Measurements from ENCODE around the gene ZNF3.
A peak's percentile ranks its signal among the peaks of the same experiment; 100 is the strongest.

The ZNF3 gene

GRCh38 chr7:100109521-100110163 lies 28.1 kb upstream of the ZNF3 start:
- no peak for DNase-seq (ENCODE audit: low spot score)

GRCh38 chr7:100107890-100108289 lies 26.4 kb upstream of the ZNF3 start:
- no peak for DNase-seq (ENCODE audit: low spot score)

- no peak for DNase-seq (ENCODE audit: low spot score)
Observed at GRCh38 chr7:100107125-100107737, 25.7 kb upstream of the ZNF3 start.

GRCh38 chr7:100106633-100107032 lies 25.1 kb upstream of the ZNF3 start:
- no peak for DNase-seq (ENCODE audit: low spot score)

GRCh38 chr7:100105534-100105933 lies 24.0 kb upstream of the ZNF3 start:
- no peak for DNase-seq (ENCODE audit: low spot score)

GRCh38 chr7:100102950-100103840 lies 21.7 kb upstream of the ZNF3 start:
- DNase-seq (ENCODE audit: low spot score): no peak

GRCh38 chr7:100101016-100101862 lies 19.7 kb upstream of the ZNF3 start, which contains the start of the genes AP4M1 and MCM7:
TSS of gene AP4M1 (plus strand) at chr7:100101643. CDS start at chr7:100101715, 72 bp downstream.
TSS of gene MCM7 (minus strand) at chr7:100101397. CDS start at chr7:100101294, 103 bp downstream.
- peak; percentile 98 for DNase-seq (ENCODE audit: low spot score)

GRCh38 chr7:100100420-100101015 lies 19.0 kb upstream of the ZNF3 start:
- DNase-seq (ENCODE audit: low spot score): peak; percentile 89

GRCh38 chr7:100099452-100099851 lies 17.9 kb upstream of the ZNF3 start:
- DNase-seq (ENCODE audit: low spot score): no peak

GRCh38 chr7:100098913-100099312 lies 17.4 kb upstream of the ZNF3 start:
- DNase-seq (ENCODE audit: low spot score): no peak

GRCh38 chr7:100095704-100096103 lies 14.2 kb upstream of the ZNF3 start:
- no peak for DNase-seq (ENCODE audit: low spot score)

- no peak for DNase-seq (ENCODE audit: low spot score)
Observed at GRCh38 chr7:100095289-100095688, 13.8 kb upstream of the ZNF3 start.

GRCh38 chr7:100093925-100094486 lies 12.5 kb upstream of the ZNF3 start:
- no peak for DNase-seq (ENCODE audit: low spot score)

- no peak for DNase-seq (ENCODE audit: low spot score)
Observed at GRCh38 chr7:100093498-100093897, 12.0 kb upstream of the ZNF3 start.

GRCh38 chr7:100093054-100093453 lies 11.5 kb upstream of the ZNF3 start:
- no peak for DNase-seq (ENCODE audit: low spot score)

GRCh38 chr7:100091411-100092181 lies 10.1 kb upstream of the ZNF3 start:
- DNase-seq (ENCODE audit: low spot score): no peak

- no peak for DNase-seq (ENCODE audit: low spot score)
Observed at GRCh38 chr7:100090527-100091410, 9.2 kb upstream of the ZNF3 start.

- DNase-seq (ENCODE audit: low spot score): no peak
Observed at GRCh38 chr7:100089458-100090196, 8.1 kb upstream of the ZNF3 start.

Data from pons (tissue), 1 donor.